NB4 (cell line): ENCODE data around the gene BTG4.
A peak's percentile ranks its signal among the peaks of the same experiment; 100 is the strongest.

Experiments
- TF ChIP-seq, protein P1 (sequence below): IDR thresholded peaks from 2 replicates; pipeline ENCODE4 v1.6.1; 2011; ENCODE audit warnings: low read depth, low read length
- TF ChIP-seq, protein P2 (sequence below): IDR thresholded peaks from one replicate; pipeline ENCODE4 v1.5.1; 2012; ENCODE audit warnings: low read depth, low read length

DNA sequence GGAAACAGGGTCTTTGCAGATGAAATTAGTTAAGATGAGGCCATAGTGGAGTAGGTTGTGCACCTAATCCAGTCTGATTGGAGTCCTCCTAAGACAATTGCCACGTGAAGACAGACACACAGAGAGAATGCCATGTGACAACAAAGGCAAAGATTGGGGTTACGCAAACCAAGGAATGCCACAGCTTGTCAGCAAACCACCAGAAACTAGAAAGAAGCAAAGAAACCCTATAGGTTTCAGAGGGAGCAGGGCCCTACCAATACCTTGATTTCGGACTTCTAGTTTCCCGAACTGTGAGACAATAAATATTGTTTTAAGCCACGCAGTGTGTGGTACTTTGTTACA, 20.2 kb upstream of the BTG4 start:
- TF ChIP-seq, protein P1, sequence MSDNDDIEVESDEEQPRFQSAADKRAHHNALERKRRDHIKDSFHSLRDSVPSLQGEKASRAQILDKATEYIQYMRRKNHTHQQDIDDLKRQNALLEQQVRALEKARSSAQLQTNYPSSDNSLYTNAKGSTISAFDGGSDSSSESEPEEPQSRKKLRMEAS = peak; percentile 82
- TF ChIP-seq, protein P2, sequence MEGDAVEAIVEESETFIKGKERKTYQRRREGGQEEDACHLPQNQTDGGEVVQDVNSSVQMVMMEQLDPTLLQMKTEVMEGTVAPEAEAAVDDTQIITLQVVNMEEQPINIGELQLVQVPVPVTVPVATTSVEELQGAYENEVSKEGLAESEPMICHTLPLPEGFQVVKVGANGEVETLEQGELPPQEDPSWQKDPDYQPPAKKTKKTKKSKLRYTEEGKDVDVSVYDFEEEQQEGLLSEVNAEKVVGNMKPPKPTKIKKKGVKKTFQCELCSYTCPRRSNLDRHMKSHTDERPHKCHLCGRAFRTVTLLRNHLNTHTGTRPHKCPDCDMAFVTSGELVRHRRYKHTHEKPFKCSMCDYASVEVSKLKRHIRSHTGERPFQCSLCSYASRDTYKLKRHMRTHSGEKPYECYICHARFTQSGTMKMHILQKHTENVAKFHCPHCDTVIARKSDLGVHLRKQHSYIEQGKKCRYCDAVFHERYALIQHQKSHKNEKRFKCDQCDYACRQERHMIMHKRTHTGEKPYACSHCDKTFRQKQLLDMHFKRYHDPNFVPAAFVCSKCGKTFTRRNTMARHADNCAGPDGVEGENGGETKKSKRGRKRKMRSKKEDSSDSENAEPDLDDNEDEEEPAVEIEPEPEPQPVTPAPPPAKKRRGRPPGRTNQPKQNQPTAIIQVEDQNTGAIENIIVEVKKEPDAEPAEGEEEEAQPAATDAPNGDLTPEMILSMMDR = no peak
